WTC11 (cell line): ENCODE data around the gene PPEF1. TPM values are rescaled to one million over a fixed set of nuclear protein-coding genes. Genes with fewer than 3 reads are reported as not detected.

Source experiments
- ATAC-seq: fragments of 200-7000 bp; cut with Tn5 transposase; 2 replicates; pipeline ENCODE4 v1.10.0; 2021; ENCODE audit warnings: mild to moderate bottlenecking, moderate library complexity
- CTCF ChIA-PET: fragments of 300-600 bp; sonication (Branson Sonifier 250); formaldehyde crosslinking; loops from one replicate; lab custom pipeline; 2021; ENCODE audit warnings: antibody characterized with exemption; lab: Charles Lee
- POLR2A ChIA-PET: fragments of 350-600 bp; sonication (Branson Sonifier 250); formaldehyde crosslinking; loops from one replicate; lab custom pipeline; 2021; ENCODE audit warnings: antibody characterized with exemption; lab: Charles Lee
- DNase-seq: peaks from one replicate; pipeline ENCODE4 v3.0.0; 2021; ENCODE audit warnings: low spot score
- H3K27ac Mint-ChIP-seq: 2 replicates; pipeline ENCODE4 v1.8.0; 2021; ENCODE audit warnings: mixed read lengths
- H3K27me3 Mint-ChIP-seq: 2 replicates; pipeline ENCODE4 v1.8.0; 2021; ENCODE audit warnings: low read depth, mild to moderate bottlenecking, moderate library complexity, mixed read lengths
- H3K36me3 Mint-ChIP-seq: 2 replicates; pipeline ENCODE4 v1.8.0; 2021; ENCODE audit warnings: mixed read lengths
- H3K4me1 Mint-ChIP-seq: 2 replicates; pipeline ENCODE4 v1.8.0; 2022; ENCODE audit warnings: mixed read lengths
- H3K4me3 Mint-ChIP-seq: 2 replicates; pipeline ENCODE4 v1.8.0; 2021; ENCODE audit warnings: mild to moderate bottlenecking, moderate library complexity, mixed read lengths
- H3K9me3 Mint-ChIP-seq: 2 replicates; pipeline ENCODE4 v1.8.0; 2021; ENCODE audit warnings: mixed read lengths
- CREB1 ChIP-seq: sonication (generic); formaldehyde crosslinking; IDR thresholded peaks from 2 replicates; pipeline ENCODE4 v1.8.0; 2023; ENCODE audit warnings: mild to moderate bottlenecking, missing genetic modification reagents
- E2F5 ChIP-seq: sonication (generic); formaldehyde crosslinking; IDR thresholded peaks from 2 replicates; pipeline ENCODE4 v1.8.1; 2022; ENCODE audit warnings: mild to moderate bottlenecking, moderate library complexity, missing genetic modification reagents
- ELF4 ChIP-seq: sonication (generic); formaldehyde crosslinking; IDR thresholded peaks from 2 replicates; pipeline ENCODE4 v1.8.1; 2022; ENCODE audit warnings: low read depth, mild to moderate bottlenecking, moderate library complexity, missing genetic modification reagents
- EMX1 ChIP-seq: fragments of 250-450 bp; sonication (Bioruptor Pico); IDR thresholded peaks from 2 replicates; pipeline ENCODE4 v1.8.0; 2021; ENCODE audit warnings: mild to moderate bottlenecking
- ESRRA ChIP-seq: sonication (generic); formaldehyde crosslinking; IDR thresholded peaks from 2 replicates; pipeline ENCODE4 v1.8.1; 2022; ENCODE audit warnings: mild to moderate bottlenecking, missing genetic modification reagents, borderline replicate concordance
- FOXP1 ChIP-seq: sonication (generic); formaldehyde crosslinking; IDR thresholded peaks from 2 replicates; pipeline ENCODE4 v1.8.0; 2022; ENCODE audit warnings: missing genetic modification reagents, mild to moderate bottlenecking, moderate library complexity, borderline replicate concordance
- HMGA2 ChIP-seq: fragments of 250-450 bp; sonication (Bioruptor Pico); IDR thresholded peaks from 2 replicates; pipeline ENCODE4 v1.4.0; 2021; ENCODE audit warnings: mild to moderate bottlenecking, moderate library complexity
- MLX ChIP-seq: sonication (generic); formaldehyde crosslinking; IDR thresholded peaks from 2 replicates; pipeline ENCODE4 v1.8.1; 2023; ENCODE audit warnings: mild to moderate bottlenecking, missing genetic modification reagents, moderate library complexity
- MXD4 ChIP-seq: fragments of 250-450 bp; sonication (Bioruptor Pico); IDR thresholded peaks from 2 replicates; pipeline ENCODE4 v1.8.0; 2021; ENCODE audit warnings: mild to moderate bottlenecking, moderate library complexity, borderline replicate concordance
- NFYB ChIP-seq: sonication (generic); formaldehyde crosslinking; conservative IDR thresholded peaks from 2 replicates; pipeline ENCODE4 v1.8.0; 2022; ENCODE audit warnings: low read depth, missing genetic modification reagents
- OVOL2 ChIP-seq: fragments of 250-450 bp; sonication (Bioruptor Pico); IDR thresholded peaks from 2 replicates; pipeline ENCODE4 v1.9.0; 2021; ENCODE audit warnings: mild to moderate bottlenecking, borderline replicate concordance
- SMAD3 ChIP-seq: sonication (generic); formaldehyde crosslinking; IDR thresholded peaks from 2 replicates; pipeline ENCODE4 v1.8.0; 2022; ENCODE audit warnings: missing genetic modification reagents, mild to moderate bottlenecking, borderline replicate concordance
- TEAD4 ChIP-seq: sonication (generic); formaldehyde crosslinking; IDR thresholded peaks from 2 replicates; pipeline ENCODE4 v1.8.0; 2022; ENCODE audit warnings: mild to moderate bottlenecking, missing genetic modification reagents
- ZBTB21 ChIP-seq: sonication (generic); formaldehyde crosslinking; IDR thresholded peaks from 2 replicates; pipeline ENCODE4 v1.8.1; 2023; ENCODE audit warnings: mild to moderate bottlenecking, missing genetic modification reagents, borderline replicate concordance
- ZNF396 ChIP-seq: fragments of 250-450 bp; sonication (Bioruptor Pico); IDR thresholded peaks from 2 replicates; pipeline ENCODE4 v1.8.0; 2021; ENCODE audit warnings: mild to moderate bottlenecking, moderate library complexity, borderline replicate concordance
- total RNA-seq: library from RNA; stranded (reverse); gene quantifications from 3 replicates; pipeline ENCODE4 v1.2.3, GENCODE V29; 2021
- TF ChIP-seq, protein P1 (sequence below): sonication (generic); formaldehyde crosslinking; IDR thresholded peaks from 2 replicates; pipeline ENCODE4 v1.8.0; 2022; ENCODE audit warnings: mild to moderate bottlenecking, missing genetic modification reagents
- TF ChIP-seq, protein P2 (sequence below): sonication (generic); formaldehyde crosslinking; IDR thresholded peaks from 2 replicates; pipeline ENCODE4 v1.8.1; 2022; ENCODE audit warnings: low read depth, mild to moderate bottlenecking, moderate library complexity, missing genetic modification reagents, borderline replicate concordance
- TF ChIP-seq, protein P3 (sequence below): sonication (generic); formaldehyde crosslinking; IDR thresholded peaks from 2 replicates; pipeline ENCODE4 v1.8.1; 2023; ENCODE audit warnings: mild to moderate bottlenecking, missing genetic modification reagents
- TF ChIP-seq, protein P4 (sequence below): fragments of 250-450 bp; sonication (Bioruptor Pico); IDR thresholded peaks from 2 replicates; pipeline ENCODE4 v2.1.2; 2022; ENCODE audit warnings: mild to moderate bottlenecking, moderate library complexity
- TF ChIP-seq, protein P5 (sequence below): sonication (generic); formaldehyde crosslinking; IDR thresholded peaks from 2 replicates; pipeline ENCODE4 v1.8.0; 2022; ENCODE audit warnings: missing genetic modification reagents

Gene PPEF1
- total RNA-seq, 1 experiment from 2014 or later: 0.31 TPM

DNA sequence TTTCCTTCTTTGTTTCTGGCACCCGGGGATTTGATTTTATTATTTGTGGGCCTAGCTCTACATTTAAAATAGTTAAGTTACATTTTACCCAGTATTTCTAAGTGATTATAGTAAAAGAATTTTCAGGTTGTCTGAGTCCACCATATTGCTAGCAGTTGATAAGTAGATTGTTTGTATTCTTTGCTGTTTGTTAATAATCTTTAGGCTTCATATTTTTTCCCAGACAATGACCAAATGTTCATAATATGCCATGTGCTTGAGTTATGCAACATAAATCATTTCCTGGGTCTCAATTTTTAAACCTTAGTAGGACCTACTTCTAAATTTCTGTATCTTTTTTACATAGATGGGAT lies 149.2 kb downstream of the PPEF1 start:
- CTCF ChIA-PET: no interaction called here
- TF ChIP-seq, protein P1, sequence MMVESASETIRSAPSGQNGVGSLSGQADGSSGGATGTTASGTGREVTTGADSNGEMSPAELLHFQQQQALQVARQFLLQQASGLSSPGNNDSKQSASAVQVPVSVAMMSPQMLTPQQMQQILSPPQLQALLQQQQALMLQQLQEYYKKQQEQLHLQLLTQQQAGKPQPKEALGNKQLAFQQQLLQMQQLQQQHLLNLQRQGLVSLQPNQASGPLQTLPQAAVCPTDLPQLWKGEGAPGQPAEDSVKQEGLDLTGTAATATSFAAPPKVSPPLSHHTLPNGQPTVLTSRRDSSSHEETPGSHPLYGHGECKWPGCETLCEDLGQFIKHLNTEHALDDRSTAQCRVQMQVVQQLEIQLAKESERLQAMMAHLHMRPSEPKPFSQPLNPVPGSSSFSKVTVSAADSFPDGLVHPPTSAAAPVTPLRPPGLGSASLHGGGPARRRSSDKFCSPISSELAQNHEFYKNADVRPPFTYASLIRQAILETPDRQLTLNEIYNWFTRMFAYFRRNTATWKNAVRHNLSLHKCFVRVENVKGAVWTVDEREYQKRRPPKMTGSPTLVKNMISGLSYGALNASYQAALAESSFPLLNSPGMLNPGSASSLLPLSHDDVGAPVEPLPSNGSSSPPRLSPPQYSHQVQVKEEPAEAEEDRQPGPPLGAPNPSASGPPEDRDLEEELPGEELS: no peak
- no peak for TF ChIP-seq E2F5 (CRISPR knock-in tag)
- TF ChIP-seq EMX1 (CRISPR knock-in tag): no peak
- no peak for TF ChIP-seq ZNF396 (CRISPR knock-in tag)
- no peak for TF ChIP-seq NFYB (CRISPR knock-in tag)
- TF ChIP-seq, protein P2, sequence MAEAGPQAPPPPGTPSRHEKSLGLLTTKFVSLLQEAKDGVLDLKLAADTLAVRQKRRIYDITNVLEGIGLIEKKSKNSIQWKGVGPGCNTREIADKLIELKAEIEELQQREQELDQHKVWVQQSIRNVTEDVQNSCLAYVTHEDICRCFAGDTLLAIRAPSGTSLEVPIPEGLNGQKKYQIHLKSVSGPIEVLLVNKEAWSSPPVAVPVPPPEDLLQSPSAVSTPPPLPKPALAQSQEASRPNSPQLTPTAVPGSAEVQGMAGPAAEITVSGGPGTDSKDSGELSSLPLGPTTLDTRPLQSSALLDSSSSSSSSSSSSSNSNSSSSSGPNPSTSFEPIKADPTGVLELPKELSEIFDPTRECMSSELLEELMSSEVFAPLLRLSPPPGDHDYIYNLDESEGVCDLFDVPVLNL (CRISPR knock-in tag): no peak
- no peak for TF ChIP-seq CREB1 (CRISPR knock-in tag)
- TF ChIP-seq ELF4 (CRISPR knock-in tag): no peak
- TF ChIP-seq FOXP1: no peak
- TF ChIP-seq HMGA2 (CRISPR knock-in tag): no peak
- no peak for TF ChIP-seq ESRRA (CRISPR knock-in tag)
- TF ChIP-seq OVOL2 (CRISPR knock-in tag): no peak
- no peak for TF ChIP-seq SMAD3
- TF ChIP-seq, protein P3, sequence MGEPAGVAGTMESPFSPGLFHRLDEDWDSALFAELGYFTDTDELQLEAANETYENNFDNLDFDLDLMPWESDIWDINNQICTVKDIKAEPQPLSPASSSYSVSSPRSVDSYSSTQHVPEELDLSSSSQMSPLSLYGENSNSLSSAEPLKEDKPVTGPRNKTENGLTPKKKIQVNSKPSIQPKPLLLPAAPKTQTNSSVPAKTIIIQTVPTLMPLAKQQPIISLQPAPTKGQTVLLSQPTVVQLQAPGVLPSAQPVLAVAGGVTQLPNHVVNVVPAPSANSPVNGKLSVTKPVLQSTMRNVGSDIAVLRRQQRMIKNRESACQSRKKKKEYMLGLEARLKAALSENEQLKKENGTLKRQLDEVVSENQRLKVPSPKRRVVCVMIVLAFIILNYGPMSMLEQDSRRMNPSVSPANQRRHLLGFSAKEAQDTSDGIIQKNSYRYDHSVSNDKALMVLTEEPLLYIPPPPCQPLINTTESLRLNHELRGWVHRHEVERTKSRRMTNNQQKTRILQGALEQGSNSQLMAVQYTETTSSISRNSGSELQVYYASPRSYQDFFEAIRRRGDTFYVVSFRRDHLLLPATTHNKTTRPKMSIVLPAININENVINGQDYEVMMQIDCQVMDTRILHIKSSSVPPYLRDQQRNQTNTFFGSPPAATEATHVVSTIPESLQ (CRISPR knock-in tag): no peak
- TF ChIP-seq MXD4 (CRISPR knock-in tag): no peak
- TF ChIP-seq, protein P4, sequence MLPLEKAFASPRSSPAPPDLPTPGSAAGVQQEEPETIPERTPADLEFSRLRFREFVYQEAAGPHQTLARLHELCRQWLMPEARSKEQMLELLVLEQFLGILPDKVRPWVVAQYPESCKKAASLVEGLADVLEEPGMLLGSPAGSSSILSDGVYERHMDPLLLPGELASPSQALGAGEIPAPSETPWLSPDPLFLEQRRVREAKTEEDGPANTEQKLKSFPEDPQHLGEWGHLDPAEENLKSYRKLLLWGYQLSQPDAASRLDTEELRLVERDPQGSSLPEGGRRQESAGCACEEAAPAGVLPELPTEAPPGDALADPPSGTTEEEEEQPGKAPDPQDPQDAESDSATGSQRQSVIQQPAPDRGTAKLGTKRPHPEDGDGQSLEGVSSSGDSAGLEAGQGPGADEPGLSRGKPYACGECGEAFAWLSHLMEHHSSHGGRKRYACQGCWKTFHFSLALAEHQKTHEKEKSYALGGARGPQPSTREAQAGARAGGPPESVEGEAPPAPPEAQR (CRISPR knock-in tag): no peak
- TF ChIP-seq ZBTB21 (CRISPR knock-in tag): no peak
- TF ChIP-seq, protein P5, sequence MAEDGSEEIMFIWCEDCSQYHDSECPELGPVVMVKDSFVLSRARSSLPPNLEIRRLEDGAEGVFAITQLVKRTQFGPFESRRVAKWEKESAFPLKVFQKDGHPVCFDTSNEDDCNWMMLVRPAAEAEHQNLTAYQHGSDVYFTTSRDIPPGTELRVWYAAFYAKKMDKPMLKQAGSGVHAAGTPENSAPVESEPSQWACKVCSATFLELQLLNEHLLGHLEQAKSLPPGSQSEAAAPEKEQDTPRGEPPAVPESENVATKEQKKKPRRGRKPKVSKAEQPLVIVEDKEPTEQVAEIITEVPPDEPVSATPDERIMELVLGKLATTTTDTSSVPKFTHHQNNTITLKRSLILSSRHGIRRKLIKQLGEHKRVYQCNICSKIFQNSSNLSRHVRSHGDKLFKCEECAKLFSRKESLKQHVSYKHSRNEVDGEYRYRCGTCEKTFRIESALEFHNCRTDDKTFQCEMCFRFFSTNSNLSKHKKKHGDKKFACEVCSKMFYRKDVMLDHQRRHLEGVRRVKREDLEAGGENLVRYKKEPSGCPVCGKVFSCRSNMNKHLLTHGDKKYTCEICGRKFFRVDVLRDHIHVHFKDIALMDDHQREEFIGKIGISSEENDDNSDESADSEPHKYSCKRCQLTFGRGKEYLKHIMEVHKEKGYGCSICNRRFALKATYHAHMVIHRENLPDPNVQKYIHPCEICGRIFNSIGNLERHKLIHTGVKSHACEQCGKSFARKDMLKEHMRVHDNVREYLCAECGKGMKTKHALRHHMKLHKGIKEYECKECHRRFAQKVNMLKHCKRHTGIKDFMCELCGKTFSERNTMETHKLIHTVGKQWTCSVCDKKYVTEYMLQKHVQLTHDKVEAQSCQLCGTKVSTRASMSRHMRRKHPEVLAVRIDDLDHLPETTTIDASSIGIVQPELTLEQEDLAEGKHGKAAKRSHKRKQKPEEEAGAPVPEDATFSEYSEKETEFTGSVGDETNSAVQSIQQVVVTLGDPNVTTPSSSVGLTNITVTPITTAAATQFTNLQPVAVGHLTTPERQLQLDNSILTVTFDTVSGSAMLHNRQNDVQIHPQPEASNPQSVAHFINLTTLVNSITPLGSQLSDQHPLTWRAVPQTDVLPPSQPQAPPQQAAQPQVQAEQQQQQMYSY: no peak
- no peak for TF ChIP-seq TEAD4 (CRISPR knock-in tag)
- no peak for TF ChIP-seq MLX
- ATAC-seq: no peak
- POLR2A ChIA-PET: no interaction called here
- Mint-ChIP-seq H3K4me3 (no peak overlapping the region), H3K27ac (no peak overlapping the region), H3K9me3 (peaks cover 9% of the 10 kb centered on the region), H3K27me3 (no peaks in the 10 kb centered on the region), H3K4me1 (peaks cover 3% of the 10 kb centered on the region; the same call in 1 of the 2 replicates), H3K36me3 (0 out of 2 replicates have a peak, but pooled peaks cover 3% of the 10 kb centered on the region)
- no peak for DNase-seq
